Right cardiac atrium (tissue), 5 donors: ENCODE data around the gene AKNAD1. TPM values are rescaled to one million over a fixed set of nuclear protein-coding genes. Genes with fewer than 3 reads are reported as not detected.
A peak's percentile ranks its signal among the peaks of the same experiment; 100 is the strongest.

ENCODE experiments used
- ATAC-seq, 2 donors: fragments of 200-7000 bp; cut with Tn5 transposase; one replicate each; pipeline versions ENCODE4 v1.8.0 to v1.9.1; 2020; ENCODE audit warnings: moderate library complexity in 2 of 2, mild to moderate bottlenecking in 1 of 2
- DNase-seq, 3 donors: peaks; one replicate each; pipeline ENCODE4 v3.0.0-alpha.2; 2020
- H3K27ac ChIP-seq: one replicate; pipeline ENCODE4 v1.5.1; 2013; ENCODE audit warnings: mild to moderate bottlenecking, low read length, control low read depth, moderate library complexity
- H3K27me3 ChIP-seq: one replicate; pipeline ENCODE4 v1.6.1; 2013; ENCODE audit not compliant: control insufficient read depth, insufficient read depth
- H3K4me1 ChIP-seq: one replicate; pipeline ENCODE4 v1.6.1; 2013; ENCODE audit warnings: low read length; ENCODE audit not compliant: control insufficient read depth, insufficient read depth
- H3K4me3 ChIP-seq: one replicate; pipeline ENCODE4 v1.5.1; 2013; ENCODE audit warnings: low read length, control low read depth
- H3K9me3 ChIP-seq: one replicate; pipeline ENCODE4 v1.6.1; 2013; ENCODE audit warnings: low read length; ENCODE audit not compliant: control insufficient read depth
- WGBS: extraction: QIAGEN DNeasy Blood & Tissue Kit; methylation state at CpG from one replicate; pipeline ENCODE4 v1.1.7; 2013; 5-methylcytosine and 5-hydroxymethylcytosine counted together
- intact Hi-C, 4 donors: fragments of 100-400 bp; cut with DNase I; formaldehyde crosslinking; loops; one replicate each; pipeline versions ENCODE4 v1.11.0 to v1.14.0; 2022 to 2023
- polyA plus RNA-seq: library from polyadenylated mRNA; stranded (reverse); fragments of 200-250 nt; gene quantifications from one replicate; pipeline ENCODE4 v1.2.3, GENCODE V29; 2013
- total RNA-seq, 4 donors: library from RNA; stranded (reverse); fragmentation: NEBNext Ultra II Directional; extraction: Animal tissue kit (Norgen Biotek cat#: 25700); gene quantifications; one replicate each; pipeline ENCODE4 v1.2.1, GENCODE V29; 2021
- donor health status: healthy with polysubstance abuse.
- donor health status: DM: no; HTN: yes; CAD: no.
- donor health status: DM: no; HTN: no; CAD: no.
- donor health status: DM: no; HTN: yes; CAD: no; lungs with severe emphysema.
- donor health status: DM: yes; HTN: yes; CAD: no.

AKNAD1 gene
- total and polyA plus RNA-seq, 5 donors = not detected

DNA sequence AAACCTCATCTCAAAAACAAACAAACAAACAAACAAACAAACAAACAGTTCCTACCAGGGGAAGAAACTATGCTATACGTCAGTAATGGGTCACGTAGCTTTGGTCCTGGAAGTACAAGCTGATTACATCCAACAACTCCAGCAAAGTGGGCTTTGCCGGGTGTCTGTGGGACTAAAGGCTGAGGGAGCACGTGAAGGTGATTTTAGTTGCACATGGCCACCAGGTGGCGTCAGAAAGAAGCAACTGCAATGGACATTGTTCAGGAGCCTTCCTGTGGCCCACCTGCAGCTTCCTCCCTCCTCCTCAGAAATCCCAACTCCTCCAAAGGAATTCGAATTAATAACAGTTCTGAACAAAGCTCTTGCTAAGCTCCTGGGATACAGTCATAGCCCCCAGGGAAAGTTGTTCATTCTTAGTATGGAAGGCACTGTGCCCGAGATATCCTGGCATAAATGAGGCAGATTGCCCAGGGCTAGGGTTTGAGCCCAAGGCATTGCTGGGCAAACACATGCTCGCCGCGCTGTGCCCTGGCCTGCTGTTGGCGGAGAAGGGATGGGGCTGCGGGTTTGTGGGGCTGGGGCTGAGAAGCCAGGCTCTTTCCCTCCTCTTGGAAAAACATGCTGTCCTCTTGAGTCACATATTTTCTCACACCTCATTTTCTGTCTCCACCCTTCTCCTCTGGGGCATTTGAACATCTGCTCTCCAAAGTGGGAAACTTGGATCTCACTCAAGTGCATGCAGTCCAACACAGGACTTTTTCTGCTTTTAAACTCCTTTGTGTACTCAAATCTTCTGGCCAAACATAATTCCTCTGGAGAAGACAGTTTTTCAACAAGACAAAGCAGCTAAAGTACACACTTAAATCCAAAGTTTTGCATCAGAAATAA lies 28.6 kb downstream of the AKNAD1 start:
- Histone ChIP-seq H3K27me3 (no peaks in the 10 kb centered on the region), H3K27ac (peak overlapping the region; percentile 49), H3K4me1 (peaks cover 11% of the 10 kb centered on the region), H3K9me3 (no peaks in the 10 kb centered on the region), H3K4me3 (no peak overlapping the region)
- DNase-seq (peak; percentile 75 to 89 (median 84)), ATAC-seq (peak; percentile 81 to 91)
- intact Hi-C loops = loop anchor here in 3 of 4 donors (2.0 to 5.0 kb wide), 3 partner anchors 54 to 69 kb away; no protein-coding TSS in a partner anchor
- WGBS = 21% methylated on average over 12 of the region's 12 CpGs

- H3K4me3 ChIP-seq = no peak overlapping the region
- intact Hi-C loops = loop anchor here (2.0 to 5.0 kb wide), 3 partner anchors 56 to 73 kb away; no protein-coding TSS in a partner anchor
- H3K4me1 ChIP-seq = peaks cover 11% of the 10 kb centered on the region
- DNase-seq (no peak), ATAC-seq (no peak)
- no peak overlapping the region for H3K27ac ChIP-seq
- H3K9me3 ChIP-seq = no peaks in the 10 kb centered on the region
- H3K27me3 ChIP-seq = no peaks in the 10 kb centered on the region
- 83% methylated on average over 3 of the region's 3 CpGs for WGBS
Observed at GRCh38 chr1:108826081-108826635, 30.7 kb downstream of the AKNAD1 start.

- H3K4me1 ChIP-seq = peaks cover 2% of the 10 kb centered on the region
- H3K27ac ChIP-seq = no peak overlapping the region
- H3K4me3 ChIP-seq = no peak overlapping the region
- WGBS = 94% methylated on average over 3 of the region's 3 CpGs
- H3K9me3 ChIP-seq = no peaks in the 10 kb centered on the region
- H3K27me3 ChIP-seq = no peaks in the 10 kb centered on the region
- ATAC-seq = no peak
- intact Hi-C loops = no loop called here
- no peak for DNase-seq
Observed at GRCh38 chr1:108824051-108824450, 32.8 kb downstream of the AKNAD1 start.

DNA sequence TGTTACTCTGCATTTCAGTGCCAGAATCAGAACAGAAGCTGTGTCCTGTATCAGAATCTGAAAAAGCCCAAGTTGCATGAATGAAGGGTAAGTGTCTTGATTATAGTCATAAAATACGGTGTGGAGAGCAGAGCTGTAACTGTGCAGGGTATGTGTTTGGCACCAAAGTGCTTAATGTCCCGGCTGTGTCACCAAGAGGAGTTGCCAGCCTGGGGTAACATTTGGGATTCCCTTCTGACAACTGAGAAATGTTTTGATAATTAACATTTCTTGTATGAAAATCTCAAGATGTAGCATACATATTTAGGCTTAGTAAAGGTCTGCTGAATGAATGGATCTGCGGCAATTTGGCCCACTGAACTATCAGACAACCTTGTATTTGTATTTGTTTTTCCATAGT lies 33.3 kb downstream of the AKNAD1 start:
- ATAC-seq (no peak), DNase-seq (no peak)
- no peaks in the 10 kb centered on the region for H3K27me3 ChIP-seq
- H3K4me3 ChIP-seq = no peak overlapping the region
- WGBS = 70% methylated on average over 3 of the region's 3 CpGs
- intact Hi-C loops = no loop called here
- no peaks in the 10 kb centered on the region for H3K9me3 ChIP-seq
- peaks cover 2% of the 10 kb centered on the region for H3K4me1 ChIP-seq
- H3K27ac ChIP-seq = no peak overlapping the region

DNA sequence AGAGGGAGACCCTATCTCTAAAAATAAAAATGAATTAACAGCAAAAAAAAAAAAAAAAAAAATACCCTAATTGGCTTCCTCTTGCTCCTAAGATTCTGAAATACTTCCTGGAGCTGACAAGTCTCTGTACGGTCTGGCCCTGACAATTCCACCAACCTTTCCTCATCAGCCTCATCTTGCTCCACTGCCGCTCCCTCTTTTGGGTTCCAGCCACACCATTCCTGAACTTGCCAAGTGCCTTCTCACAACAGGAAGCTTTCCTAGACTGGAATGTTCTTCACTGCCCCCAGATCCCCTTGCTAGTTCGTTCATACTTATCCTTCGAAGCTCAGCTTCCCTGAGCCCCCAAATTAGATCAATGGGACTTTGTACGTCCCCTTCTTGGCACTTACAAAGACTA lies 37.0 kb downstream of the AKNAD1 start:
- H3K4me1 ChIP-seq = no peaks in the 10 kb centered on the region
- ATAC-seq (no peak), DNase-seq (no peak)
- intact Hi-C loops = no loop called here
- no peak overlapping the region for H3K27ac ChIP-seq
- no peak overlapping the region for H3K4me3 ChIP-seq
- no peaks in the 10 kb centered on the region for H3K9me3 ChIP-seq
- no peaks in the 10 kb centered on the region for H3K27me3 ChIP-seq
- WGBS = 63% methylated on average over 5 of the region's 5 CpGs

GRCh38 chr1:108817811-108818210 lies 39.1 kb downstream of the AKNAD1 start:
- no peaks in the 10 kb centered on the region for H3K9me3 ChIP-seq
- H3K4me1 ChIP-seq = no peaks in the 10 kb centered on the region
- ATAC-seq (no peak), DNase-seq (no peak)
- no peak overlapping the region for H3K27ac ChIP-seq
- H3K27me3 ChIP-seq = no peaks in the 10 kb centered on the region
- no peak overlapping the region for H3K4me3 ChIP-seq
- intact Hi-C loops = no loop called here

- Histone ChIP-seq H3K27me3 (no peaks in the 10 kb centered on the region), H3K4me3 (no peak overlapping the region), H3K27ac (peak overlapping the region; percentile 95), H3K4me1 (no peaks in the 10 kb centered on the region), H3K9me3 (no peaks in the 10 kb centered on the region)
- DNase-seq (peak in 2 of 3 donors; percentile 24 to 51), ATAC-seq (peak; percentile 37 to 55)
- WGBS = 60% methylated on average over 8 of the region's 8 CpGs
- intact Hi-C loops = no loop called here
Observed at GRCh38 chr1:108817016-108817415, 39.9 kb downstream of the AKNAD1 start.

DNA sequence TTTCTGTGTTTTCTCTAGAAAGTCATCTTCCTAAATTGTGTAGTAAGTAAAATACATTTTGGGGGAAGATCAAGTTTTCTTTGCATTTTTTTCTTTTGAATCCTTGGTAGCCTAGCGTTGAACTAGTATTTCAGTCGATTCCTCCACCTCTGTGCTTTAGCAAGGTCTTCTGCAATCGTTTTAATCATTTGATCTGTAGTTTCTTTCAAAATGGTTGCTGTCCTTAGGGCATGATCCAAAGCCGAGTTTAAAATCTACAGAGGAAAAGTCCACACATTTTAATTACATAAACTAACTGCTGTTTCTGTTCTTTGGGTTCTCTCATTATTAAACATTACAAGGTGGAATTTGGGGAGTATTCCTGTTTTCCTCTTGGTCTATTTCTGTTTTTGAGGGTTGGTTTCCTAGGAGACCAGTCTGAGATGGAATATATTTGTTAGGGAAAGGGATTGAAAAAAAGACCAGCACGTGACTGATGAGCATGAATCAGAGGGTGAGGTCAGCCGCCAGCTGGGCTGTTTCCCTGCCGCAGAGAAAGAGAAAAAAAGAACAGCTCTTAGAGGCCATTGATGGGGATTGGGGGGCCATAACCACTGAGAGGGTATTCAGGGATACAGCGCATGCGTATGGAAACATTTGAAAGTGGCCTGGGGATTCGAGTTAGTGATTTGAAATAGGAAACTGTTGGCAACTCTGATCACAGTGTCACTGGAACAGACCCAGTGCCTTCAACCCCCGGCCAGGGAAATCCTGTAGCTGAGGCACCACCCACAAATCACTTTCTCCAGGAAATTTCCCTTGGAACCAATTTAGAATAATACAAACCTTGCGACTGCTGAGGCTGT lies 40.6 kb downstream of the AKNAD1 start:
- H3K9me3 ChIP-seq = no peaks in the 10 kb centered on the region
- ATAC-seq (peak; percentile 85 to 93), DNase-seq (peak; percentile 75 to 86 (median 85))
- no peaks in the 10 kb centered on the region for H3K27me3 ChIP-seq
- intact Hi-C loops = no loop called here
- 19% methylated on average over 12 of the region's 12 CpGs for WGBS
- H3K4me3 ChIP-seq = peak overlapping the region; percentile 28
- no peaks in the 10 kb centered on the region for H3K4me1 ChIP-seq
- H3K27ac ChIP-seq = peak overlapping the region; percentile 95

GRCh38 chr1:108815566-108815965 lies 41.3 kb downstream of the AKNAD1 start:
- no peak overlapping the region for H3K4me3 ChIP-seq
- intact Hi-C loops = no loop called here

DNA sequence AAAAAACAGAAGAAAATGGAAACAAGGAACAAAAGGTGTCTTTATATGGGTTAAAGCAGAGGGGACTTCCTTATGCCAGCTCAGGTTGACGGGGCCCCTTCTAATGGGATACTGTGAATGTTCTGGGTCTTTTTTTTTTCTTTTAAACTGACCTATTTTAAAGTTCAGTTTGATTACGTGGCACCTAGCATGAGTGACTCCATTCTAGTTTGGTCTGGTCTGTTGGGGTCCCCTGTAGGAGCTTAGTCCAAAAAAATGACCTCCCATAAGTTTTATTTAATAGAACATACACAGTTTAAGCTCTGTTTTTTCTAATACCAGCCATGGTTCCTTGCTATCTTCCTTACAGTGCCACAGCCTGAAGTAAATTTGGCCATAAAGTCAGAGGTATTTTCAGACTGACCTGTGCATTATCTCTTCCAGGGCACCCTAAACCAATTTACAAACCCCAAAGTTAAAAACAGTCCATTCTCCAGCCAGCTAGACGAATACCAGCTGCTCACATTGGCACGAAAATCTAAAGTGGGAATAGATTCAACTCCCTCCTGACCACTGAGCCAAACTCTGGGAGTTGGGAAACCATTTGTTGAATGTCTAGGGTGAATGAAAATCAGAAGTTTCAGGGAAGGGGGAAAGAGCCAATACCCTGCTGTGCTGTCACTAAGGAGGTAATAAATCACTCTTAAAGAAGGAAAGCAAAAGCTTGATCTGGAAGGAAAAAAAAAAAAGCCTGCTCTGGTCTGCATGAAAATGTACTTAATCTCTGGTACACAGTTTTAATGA lies 42.4 kb downstream of the AKNAD1 start:
- no peaks in the 10 kb centered on the region for H3K27me3 ChIP-seq
- no peak overlapping the region for H3K4me3 ChIP-seq
- no peaks in the 10 kb centered on the region for H3K4me1 ChIP-seq
- no peaks in the 10 kb centered on the region for H3K9me3 ChIP-seq
- 57% methylated on average over 4 of the region's 4 CpGs for WGBS
- peak in 1 of 2 donors; percentile 54 for ATAC-seq
- no peak for DNase-seq
- intact Hi-C loops = no loop called here
- no peak overlapping the region for H3K27ac ChIP-seq

More at GRCh38 chr1:108815566-108815965, 41.3 kb downstream of the AKNAD1 start:
- Histone ChIP-seq H3K27ac (no peak overlapping the region), H3K4me1 (no peaks in the 10 kb centered on the region), H3K27me3 (no peaks in the 10 kb centered on the region), H3K9me3 (no peaks in the 10 kb centered on the region)
- DNase-seq = no peak
- no peak for ATAC-seq
